B cell (primary cell): Measurements from ENCODE around the gene B9D1. TPM values are rescaled to one million over a fixed set of nuclear protein-coding genes. Genes with fewer than 3 reads are reported as not detected.

Experiments used
- ATAC-seq: fragments of 200-7000 bp; cut with Tn5 transposase; one replicate; pipeline ENCODE4 v1.10.0; 2021; ENCODE audit warnings: low read depth, mild to moderate bottlenecking, moderate number of reproducible peaks, moderate library complexity
- CTCF ChIA-PET: fragments of 350-600 bp; sonication (Branson Sonifier 250); formaldehyde crosslinking; loops from one replicate; lab custom pipeline; 2021; ENCODE audit warnings: antibody characterized with exemption, inconsistent platforms; lab: Charles Lee
- POLR2A ChIA-PET: fragments of 350-600 bp; sonication (Branson Sonifier 250); formaldehyde crosslinking; loops from one replicate; lab custom pipeline; 2021; ENCODE audit warnings: antibody characterized with exemption; lab: Charles Lee
- DNase-seq: peaks from one replicate; pipeline ENCODE4 v3.0.0; 2013
- H2AFZ ChIP-seq: 2 replicates; pipeline ENCODE4 v1.6.1; 2012; ENCODE audit warnings: mild to moderate bottlenecking, low read depth, low read length; ENCODE audit not compliant: insufficient read depth, poor library complexity, severe bottlenecking
- H3K27ac ChIP-seq, 2 donors: 1 replicate in 1 of 2; 2 replicates in 1 of 2; pipeline ENCODE4 v1.5.1; 2012 to 2013; ENCODE audit warnings: low read length in 2 of 2, mild to moderate bottlenecking in 2 of 2, moderate library complexity in 1 of 2
- H3K27me3 ChIP-seq, 4 experiments: fragments of 200-600 bp in 1 of 4; sonication (generic) in 1 of 4; replicated peaks in 1 of 4; 1 replicate in 2 of 4; 2 replicates in 2 of 4; pipeline versions ENCODE4 v1.6.1 to v1.7.0; 2013 to 2016; ENCODE audit warnings: low read length in 3 of 4, mild to moderate bottlenecking in 2 of 4, mixed read lengths in 1 of 4, moderate library complexity in 1 of 4; ENCODE audit not compliant: insufficient read depth in 4 of 4, control insufficient read depth in 3 of 4; ENCODE audit errors: control extremely low read depth in 1 of 4
- H3K36me3 ChIP-seq, 2 experiments: replicated peaks in 1 of 2; 1 replicate in 1 of 2; 2 replicates in 1 of 2; pipeline versions ENCODE4 v1.6.1 to v1.7.1; 2013; ENCODE audit warnings: low read length in 1 of 2; ENCODE audit not compliant: insufficient read depth in 2 of 2, control insufficient read depth in 1 of 2; ENCODE audit errors: control extremely low read depth in 1 of 2, extremely low read depth in 1 of 2
- H3K4me1 ChIP-seq, 2 donors: fragments of 200-600 bp in 1 of 2; sonication (generic) in 1 of 2; 1 replicate in 1 of 2; 2 replicates in 1 of 2; pipeline versions ENCODE4 v1.5.1 to v1.6.1; 2013 to 2017; ENCODE audit warnings: low read length in 2 of 2; ENCODE audit not compliant: control insufficient read depth in 2 of 2, insufficient read depth in 2 of 2
- H3K4me2 ChIP-seq: replicated peaks from 2 replicates; pipeline ENCODE3; 2012; ENCODE audit warnings: mild to moderate bottlenecking, low read depth, low read length; ENCODE audit not compliant: poor library complexity, severe bottlenecking
- H3K4me3 ChIP-seq, 5 experiments: fragments of 200-600 bp in 1 of 5; sonication (generic) in 1 of 5; 1 replicate in 3 of 5; 2 replicates in 2 of 5; pipeline versions ENCODE4 v1.5.1 to v1.7.0; 2011 to 2016; ENCODE audit warnings: low read length in 4 of 5, mild to moderate bottlenecking in 4 of 5, low read depth in 2 of 5, control low read depth in 1 of 5, moderate library complexity in 1 of 5; ENCODE audit not compliant: insufficient read depth in 1 of 5; ENCODE audit errors: control extremely low read depth in 1 of 5, extremely low read depth in 1 of 5
- H3K79me2 ChIP-seq: fragments of 200-600 bp; sonication (generic); one replicate; pipeline ENCODE4 v1.6.0; 2016; ENCODE audit warnings: low read length; ENCODE audit not compliant: control insufficient read depth, insufficient read depth
- H3K9ac ChIP-seq: fragments of 200-600 bp; sonication (generic); 2 replicates; pipeline ENCODE4 v1.6.1; 2017; ENCODE audit warnings: mild to moderate bottlenecking, low read length, moderate library complexity
- H3K9me3 ChIP-seq, 3 donors: one replicate each; pipeline versions ENCODE4 v1.6.1 to v1.7.1; 2013; ENCODE audit warnings: low read length in 2 of 3; ENCODE audit not compliant: control insufficient read depth in 2 of 3, insufficient read depth in 1 of 3; ENCODE audit errors: control extremely low read depth in 1 of 3
- H4K20me1 ChIP-seq: 2 replicates; pipeline ENCODE4 v1.6.0; 2012; ENCODE audit warnings: mild to moderate bottlenecking, low read length; ENCODE audit not compliant: insufficient read depth, control insufficient read depth, poor library complexity, severe bottlenecking
- H3K27ac Mint-ChIP-seq: one replicate; pipeline ENCODE4 v1.8.0; 2021; ENCODE audit warnings: mixed read lengths
- H3K27me3 Mint-ChIP-seq: one replicate; pipeline ENCODE4 v1.8.0; 2021; ENCODE audit warnings: mixed read lengths
- H3K4me1 Mint-ChIP-seq: one replicate; pipeline ENCODE4 v1.8.0; 2021; ENCODE audit warnings: mixed read lengths
- H3K4me3 Mint-ChIP-seq: one replicate; pipeline ENCODE4 v1.8.0; 2021; ENCODE audit warnings: mixed read lengths
- H3K9me3 Mint-ChIP-seq: one replicate; pipeline ENCODE4 v1.8.0; 2022; ENCODE audit warnings: mixed read lengths; ENCODE audit not compliant: insufficient read depth
- EZH2 ChIP-seq: IDR thresholded peaks from 2 replicates; pipeline ENCODE4 v1.6.1; 2012; ENCODE audit warnings: borderline replicate concordance, low read depth, mild to moderate bottlenecking, moderate library complexity, low read length; ENCODE audit not compliant: insufficient read depth, poor library complexity, severe bottlenecking
- WGBS: methylation state at CpG from one replicate; pipeline ENCODE4 v1.1.5; 2013; ENCODE audit warnings: missing lambda C conversion rate; ENCODE audit not compliant: insufficient coverage; 5-methylcytosine and 5-hydroxymethylcytosine counted together
- intact Hi-C: fragments of 100-400 bp; cut with micrococcal nuclease; formaldehyde crosslinking; loops from one replicate; pipeline ENCODE4 v1.10.0; 2022
- polyA plus RNA-seq: library from polyadenylated mRNA; depleted of rRNA; stranded (reverse); fragments of >200 nt; gene quantifications from 2 replicates; pipeline ENCODE4 v1.2.3, GENCODE V29; 2012
- total RNA-seq, 2 donors: library from RNA; stranded (reverse); fragments of 120-200 nt in 1 of 2; gene quantifications; 1 replicate in 1 of 2; 2 replicates in 1 of 2; pipeline versions ENCODE4 v1.2.3 to v1.2.4, GENCODE V29; 2013 to 2022
- TF ChIP-seq, protein P1 (sequence below): fragments of 200-600 bp; IDR thresholded peaks from one replicate; pipeline ENCODE4 v1.8.0; 2022; ENCODE audit warnings: antibody characterized with exemption, mild to moderate bottlenecking

The B9D1 gene
- total and polyA plus RNA-seq, 2 donors (not counting 1 experiment from before 2014, with no cell fraction given), result 2.5 to 6.9 TPM

DNA sequence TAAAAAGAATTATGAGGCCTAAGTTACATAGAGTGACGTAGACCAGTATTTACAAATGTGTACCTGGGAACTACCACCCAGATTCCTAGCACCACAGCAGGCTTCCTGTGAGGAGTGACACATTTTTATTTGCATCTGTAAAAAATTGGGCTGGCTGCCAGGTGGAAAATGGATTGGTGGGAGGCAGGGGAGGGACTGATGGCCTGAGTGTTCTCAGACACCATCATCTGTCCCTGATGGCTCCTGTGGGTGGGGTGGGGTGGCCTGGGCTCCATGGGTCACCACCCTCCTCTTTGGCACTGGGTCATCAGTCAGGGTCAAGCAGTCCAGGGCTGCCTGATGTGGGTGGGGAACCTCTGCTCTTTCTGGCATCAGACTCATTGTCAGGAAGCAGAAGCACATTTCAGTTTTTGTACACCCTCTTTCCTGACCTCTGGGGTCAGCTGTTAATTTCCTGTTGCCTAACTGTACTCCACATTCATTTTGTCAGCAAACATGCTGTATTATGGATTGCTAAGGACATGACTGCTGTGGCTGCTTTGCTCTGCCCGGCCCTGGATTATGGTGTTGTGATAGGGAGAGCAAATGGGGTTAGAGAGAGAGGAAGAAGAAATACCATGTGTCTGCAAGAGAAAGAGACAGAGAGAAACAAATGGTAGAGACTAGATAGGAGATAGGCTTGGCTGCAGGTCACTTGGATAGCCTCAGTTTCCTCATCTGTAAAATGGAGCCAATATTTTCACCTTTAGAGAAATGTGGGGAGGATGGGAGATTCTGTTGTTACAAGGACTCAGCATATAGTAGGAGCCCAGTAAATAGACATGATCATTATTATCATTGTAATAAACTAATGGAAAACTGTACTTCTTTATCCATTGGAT lies 36.0 kb upstream of the B9D1 start:
- no peaks in the 10 kb centered on the region for H3K79me2 ChIP-seq
- H3K4me2 ChIP-seq, result no peak overlapping the region
- intact Hi-C loops, result no loop called here
- no peaks in the 10 kb centered on the region for H3K4me1 Mint-ChIP-seq
- H3K27ac Mint-ChIP-seq, result no peak overlapping the region
- H3K36me3 ChIP-seq, result no peaks in the 10 kb centered on the region
- no peak for DNase-seq
- POLR2A ChIA-PET, result no interaction called here
- CTCF ChIA-PET, result no interaction called here
- H3K4me3 ChIP-seq, result no peak overlapping the region
- no peaks in the 10 kb centered on the region for H3K9me3 Mint-ChIP-seq
- no peak for TF ChIP-seq EZH2
- TF ChIP-seq, protein P1, sequence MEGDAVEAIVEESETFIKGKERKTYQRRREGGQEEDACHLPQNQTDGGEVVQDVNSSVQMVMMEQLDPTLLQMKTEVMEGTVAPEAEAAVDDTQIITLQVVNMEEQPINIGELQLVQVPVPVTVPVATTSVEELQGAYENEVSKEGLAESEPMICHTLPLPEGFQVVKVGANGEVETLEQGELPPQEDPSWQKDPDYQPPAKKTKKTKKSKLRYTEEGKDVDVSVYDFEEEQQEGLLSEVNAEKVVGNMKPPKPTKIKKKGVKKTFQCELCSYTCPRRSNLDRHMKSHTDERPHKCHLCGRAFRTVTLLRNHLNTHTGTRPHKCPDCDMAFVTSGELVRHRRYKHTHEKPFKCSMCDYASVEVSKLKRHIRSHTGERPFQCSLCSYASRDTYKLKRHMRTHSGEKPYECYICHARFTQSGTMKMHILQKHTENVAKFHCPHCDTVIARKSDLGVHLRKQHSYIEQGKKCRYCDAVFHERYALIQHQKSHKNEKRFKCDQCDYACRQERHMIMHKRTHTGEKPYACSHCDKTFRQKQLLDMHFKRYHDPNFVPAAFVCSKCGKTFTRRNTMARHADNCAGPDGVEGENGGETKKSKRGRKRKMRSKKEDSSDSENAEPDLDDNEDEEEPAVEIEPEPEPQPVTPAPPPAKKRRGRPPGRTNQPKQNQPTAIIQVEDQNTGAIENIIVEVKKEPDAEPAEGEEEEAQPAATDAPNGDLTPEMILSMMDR, result no peak
- H3K4me3 Mint-ChIP-seq, result no peak overlapping the region
- H3K27me3 Mint-ChIP-seq, result peaks cover 25% of the 10 kb centered on the region
- H3K27ac ChIP-seq, result no peak overlapping the region
- H3K4me1 ChIP-seq, result no peaks in the 10 kb centered on the region
- no peak overlapping the region for H2AFZ ChIP-seq
- H4K20me1 ChIP-seq, result no peaks in the 10 kb centered on the region
- H3K9ac ChIP-seq, result no peak overlapping the region
- ATAC-seq, result no peak
- H3K27me3 ChIP-seq, result peaks cover 0 to 14% (median 1%) of the 10 kb centered on the region in 4 experiments
- WGBS, result 57% methylated on average over 1 of the region's 2 CpGs
- no peaks in the 10 kb centered on the region for H3K9me3 ChIP-seq

DNA sequence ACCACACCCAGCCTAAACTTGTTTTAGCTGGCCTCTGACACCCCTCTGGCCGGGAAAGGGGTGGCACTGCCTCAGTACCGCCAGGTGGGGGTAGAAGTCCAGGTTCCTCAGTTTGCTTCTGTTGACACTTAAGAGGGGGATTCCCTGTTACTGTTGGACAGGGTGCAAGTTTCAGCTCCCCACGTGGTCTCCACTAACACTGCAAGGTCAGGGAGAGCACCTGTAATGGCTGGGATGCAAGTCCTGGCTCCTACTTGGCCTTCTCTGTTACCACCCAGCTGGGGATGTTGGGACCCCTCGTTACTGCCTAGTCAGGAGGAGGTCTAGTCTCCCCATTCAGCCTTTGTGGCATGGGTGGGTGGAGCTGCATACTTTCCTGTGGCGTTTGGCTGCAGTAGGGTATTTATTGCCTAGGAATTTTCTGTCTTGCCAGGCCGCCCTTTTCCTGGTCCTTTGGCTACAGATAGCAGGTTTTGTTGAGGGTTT lies 35.1 kb upstream of the B9D1 start:
- Histone ChIP-seq H3K4me1 (no peaks in the 10 kb centered on the region), H2AFZ (no peak overlapping the region), H4K20me1 (no peaks in the 10 kb centered on the region), H3K4me3 (no peak overlapping the region), H3K36me3 (no peaks in the 10 kb centered on the region), H3K27me3 (peaks cover 0 to 10% (median 1%) of the 10 kb centered on the region in 4 experiments), H3K4me2 (no peak overlapping the region), H3K27ac (no peak overlapping the region), H3K9ac (no peak overlapping the region), H3K79me2 (no peaks in the 10 kb centered on the region), H3K9me3 (no peaks in the 10 kb centered on the region)
- 74% methylated on average over 5 of the region's 6 CpGs for whole genome bisulfite sequencing
- ChIA-PET CTCF (interaction anchor here (0.6 kb wide), 1 partner anchor 388 kb away, joined by 3 read pairs; no protein-coding TSS in a partner anchor), POLR2A (no interaction called here)
- Mint-ChIP-seq H3K4me1 (no peaks in the 10 kb centered on the region), H3K27ac (no peak overlapping the region), H3K27me3 (peaks cover 24% of the 10 kb centered on the region), H3K4me3 (no peak overlapping the region), H3K9me3 (no peaks in the 10 kb centered on the region)
- intact Hi-C loops, result no loop called here
- no peak for TF ChIP-seq EZH2
- TF ChIP-seq, protein P1, result no peak
- DNase-seq, result no peak
- ATAC-seq, result no peak
